BJ (cell line): ENCODE data around the gene NEURL1B. TPM values are rescaled to one million over a fixed set of nuclear protein-coding genes. Genes with fewer than 3 reads are reported as not detected.

Experiments used
- CTCF ChIA-PET: fragments of 350-600 bp; formaldehyde crosslinking; extraction: SDS; loops from one replicate; lab custom pipeline; 2021; ENCODE audit warnings: antibody characterized with exemption, inconsistent platforms; lab: Yijun Ruan, JAX
- POLR2A ChIA-PET: fragments of 300-600 bp; sonication (Branson Sonifier 250); formaldehyde crosslinking; extraction: SDS; loops from one replicate; lab custom pipeline; 2021; ENCODE audit warnings: antibody characterized with exemption; lab: Charles Lee
- DNase-seq: peaks from one replicate; pipeline ENCODE4 v3.0.0-alpha.2; 2011; ENCODE audit warnings: low read depth
- H3K27me3 ChIP-seq: 2 replicates; pipeline ENCODE4 v1.6.0; 2011; ENCODE audit warnings: low read length; ENCODE audit not compliant: control insufficient read depth, insufficient read depth
- H3K36me3 ChIP-seq: 2 replicates; pipeline ENCODE4 v1.5.1; 2011; ENCODE audit warnings: low read length; ENCODE audit not compliant: control insufficient read depth, insufficient read depth
- H3K4me3 ChIP-seq: 2 replicates; pipeline ENCODE4 v1.5.1; 2011; ENCODE audit warnings: low read depth, mild to moderate bottlenecking, control low read depth, low read length
- CTCF ChIP-seq: IDR thresholded peaks from 2 replicates; pipeline ENCODE4 v1.5.1; 2011; ENCODE audit warnings: low read depth, mild to moderate bottlenecking, control low read depth, inconsistent platforms, low read length, moderate library complexity; ENCODE audit not compliant: insufficient read depth
- polyA plus RNA-seq: library from polyadenylated mRNA; depleted of rRNA; stranded (reverse); fragments of >200 nt; gene quantifications from 2 replicates; pipeline ENCODE4 v1.2.3, GENCODE V29; 2011

Gene NEURL1B
- polyA plus RNA-seq, 1 experiment, result 2.3 TPM

DNA sequence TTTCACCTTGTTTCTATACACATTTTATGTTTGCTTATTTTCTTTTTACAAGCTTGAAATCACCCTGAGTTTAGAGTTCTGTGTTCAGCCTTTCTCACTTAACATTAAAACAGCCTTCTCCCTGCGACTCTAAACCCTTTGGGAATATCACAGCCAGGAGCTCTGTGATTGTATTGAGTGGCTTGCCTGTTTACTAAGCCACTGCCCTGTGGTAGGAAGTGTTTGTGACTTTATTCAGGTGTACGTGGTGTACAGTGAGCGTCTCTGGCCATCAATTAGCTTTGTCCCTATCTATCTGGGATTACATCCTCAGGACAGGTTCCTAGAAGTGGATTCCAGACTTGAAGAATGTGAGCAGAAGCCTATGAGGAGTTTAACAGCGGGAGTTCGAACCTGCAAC, 11.0 kb upstream of the NEURL1B start:
- H3K36me3 ChIP-seq, result no peaks in the 10 kb centered on the region
- no peak overlapping the region for H3K4me3 ChIP-seq
- TF ChIP-seq CTCF, result no peak
- H3K27me3 ChIP-seq, result peaks cover 11% of the 10 kb centered on the region
- no peak for DNase-seq
- ChIA-PET CTCF (interaction anchor here (0.9 to 1.4 kb wide), 2 partner anchors 12 to 67 kb away, joined by 3 read pairs; no protein-coding TSS in a partner anchor), POLR2A (no interaction called here)

DNA sequence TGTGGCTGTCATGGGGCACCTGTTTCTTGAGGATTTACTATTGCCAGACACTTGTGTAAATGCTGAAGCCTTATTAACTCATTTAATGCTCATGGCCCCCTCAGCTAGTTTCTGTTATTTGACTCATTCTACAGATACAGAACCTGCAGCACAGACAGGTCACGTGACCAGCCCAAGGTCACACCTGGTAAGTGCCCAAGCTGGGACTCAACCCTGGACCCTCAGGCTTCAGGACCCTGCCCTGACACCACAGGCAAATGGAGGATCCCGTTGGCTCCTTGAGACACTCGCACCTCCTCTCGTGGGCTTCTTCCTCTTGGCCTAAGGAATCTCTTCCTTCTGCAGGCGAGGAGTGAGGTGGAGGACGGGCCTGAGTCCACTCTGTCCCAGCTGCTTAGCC, 10.6 kb upstream of the NEURL1B start:
- H3K27me3 ChIP-seq, result peaks cover 11% of the 10 kb centered on the region
- H3K4me3 ChIP-seq, result no peak overlapping the region
- no peak for DNase-seq
- H3K36me3 ChIP-seq, result no peaks in the 10 kb centered on the region
- CTCF ChIA-PET, result interaction anchor here (0.9 to 1.4 kb wide), 2 partner anchors 12 to 66 kb away, joined by 3 read pairs; no protein-coding TSS in a partner anchor
- TF ChIP-seq CTCF, result no peak
- POLR2A ChIA-PET, result no interaction called here

DNA sequence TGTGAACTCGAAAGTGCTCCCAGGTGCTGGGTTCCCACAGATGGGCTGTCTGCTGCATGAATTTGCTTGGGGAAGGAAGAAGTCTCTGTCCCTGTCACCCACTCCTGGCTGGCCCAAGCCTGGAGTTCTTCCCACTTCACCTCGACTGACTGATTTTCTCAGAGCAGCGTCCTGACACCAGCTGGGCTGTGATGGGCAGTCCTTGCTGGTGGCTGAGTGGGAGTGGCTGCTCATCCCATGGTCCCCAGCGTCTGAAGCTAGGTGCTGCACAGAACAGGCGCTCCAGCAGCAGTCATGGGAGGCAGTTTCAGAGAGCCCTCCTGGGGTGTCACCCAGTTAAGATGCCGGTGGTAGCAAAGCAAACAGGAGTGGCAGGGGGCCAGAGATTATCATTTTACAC, 10.1 kb upstream of the NEURL1B start:
- no peak for DNase-seq
- ChIA-PET CTCF (interaction anchor here (1.4 kb wide), 1 partner anchor 11 kb away, joined by 3 read pairs; no protein-coding TSS in a partner anchor), POLR2A (no interaction called here)
- no peak overlapping the region for H3K4me3 ChIP-seq
- no peak for TF ChIP-seq CTCF
- H3K36me3 ChIP-seq, result no peaks in the 10 kb centered on the region
- H3K27me3 ChIP-seq, result peaks cover 11% of the 10 kb centered on the region

- no peaks in the 10 kb centered on the region for H3K36me3 ChIP-seq
- DNase-seq, result no peak
- TF ChIP-seq CTCF, result no peak
- ChIA-PET POLR2A (no interaction called here), CTCF (no interaction called here)
- H3K4me3 ChIP-seq, result no peak overlapping the region
- H3K27me3 ChIP-seq, result peaks cover 11% of the 10 kb centered on the region
Observed at GRCh38 chr5:172632346-172633092, 8.5 kb upstream of the NEURL1B start.

GRCh38 chr5:172633403-172633970, 7.6 kb upstream of the NEURL1B start:
- no peak overlapping the region for H3K4me3 ChIP-seq
- H3K36me3 ChIP-seq, result no peaks in the 10 kb centered on the region
- ChIA-PET POLR2A (no interaction called here), CTCF (no interaction called here)
- TF ChIP-seq CTCF, result no peak
- peaks cover 11% of the 10 kb centered on the region for H3K27me3 ChIP-seq
- DNase-seq, result no peak
